ENCODE data around the gene ATAD1. TPM values are rescaled to one million over a fixed set of nuclear protein-coding genes. Genes with fewer than 3 reads are reported as not detected.
"Not testable (repeated sequence)": the region's sequence is repeated elsewhere in the genome, so short reads cannot be mapped to it uniquely, and the experiment has no call there.

Gene ATAD1
- polyA plus RNA-seq, 12 donors, result 21.9 to 35.9 (median 31.3) TPM; not detected in 1

GRCh38 chr10:87816163-87816897, 1.7 kb downstream of the ATAD1 start:
- DNase-seq, result no peak

GRCh38 chr10:87804939-87805569, 13.0 kb downstream of the ATAD1 start:
- no peak for DNase-seq

GRCh38 chr10:87803831-87804230, 14.2 kb downstream of the ATAD1 start:
- DNase-seq, result no peak

- DNase-seq, result no peak
Measured at GRCh38 chr10:87803328-87803727, 14.7 kb downstream of the ATAD1 start.

GRCh38 chr10:87801813-87802435, 16.1 kb downstream of the ATAD1 start:
- DNase-seq, result not testable (repeated sequence)

- no peak for DNase-seq
Measured at GRCh38 chr10:87799860-87800259, 18.2 kb downstream of the ATAD1 start.

- DNase-seq, result no peak
Measured at GRCh38 chr10:87798082-87798481, 19.9 kb downstream of the ATAD1 start.

- no peak for DNase-seq
Measured at GRCh38 chr10:87794285-87794684, 23.7 kb downstream of the ATAD1 start.

GRCh38 chr10:87790185-87790584, 27.8 kb downstream of the ATAD1 start:
- no peak for DNase-seq

GRCh38 chr10:87786421-87786820, 31.6 kb downstream of the ATAD1 start:
- DNase-seq, result no peak

- no peak for DNase-seq
Measured at GRCh38 chr10:87782721-87783120, 35.3 kb downstream of the ATAD1 start.

GRCh38 chr10:87781545-87781944, 36.5 kb downstream of the ATAD1 start:
- no peak for DNase-seq

GRCh38 chr10:87776328-87776727, 41.7 kb downstream of the ATAD1 start:
- DNase-seq, result no peak

- no peak for DNase-seq
Measured at GRCh38 chr10:87775766-87776165, 42.3 kb downstream of the ATAD1 start.

GRCh38 chr10:87771871-87772500, 46.0 kb downstream of the ATAD1 start:
- DNase-seq, result peak; percentile 6

- no peak for DNase-seq
Measured at GRCh38 chr10:87767253-87767652, 50.8 kb downstream of the ATAD1 start.

GRCh38 chr10:87765666-87766376, 52.2 kb downstream of the ATAD1 start:
- DNase-seq, result no peak

- no peak for DNase-seq
Measured at GRCh38 chr10:87764072-87764934, 53.7 kb downstream of the ATAD1 start.

- no peak for DNase-seq
Measured at GRCh38 chr10:87763086-87763861, 54.8 kb downstream of the ATAD1 start.

GRCh38 chr10:87761892-87762291, 56.1 kb downstream of the ATAD1 start:
- DNase-seq, result no peak
